Neural progenitor cell (in vitro differentiated cells): Measurements from ENCODE around the gene SERGEF.

Experiments used
- EZH2phosphoT487 ChIP-seq: fragments of 200-600 bp; sonication (generic); IDR thresholded peaks from 2 replicates; pipeline ENCODE4 v1.6.1; 2017; ENCODE audit warnings: antibody characterized with exemption
- TF ChIP-seq, protein P1 (sequence below): fragments of 200-600 bp; sonication (generic); IDR thresholded peaks from 2 replicates; pipeline ENCODE4 v1.5.1; 2017; ENCODE audit warnings: antibody characterized with exemption, mild to moderate bottlenecking

DNA sequence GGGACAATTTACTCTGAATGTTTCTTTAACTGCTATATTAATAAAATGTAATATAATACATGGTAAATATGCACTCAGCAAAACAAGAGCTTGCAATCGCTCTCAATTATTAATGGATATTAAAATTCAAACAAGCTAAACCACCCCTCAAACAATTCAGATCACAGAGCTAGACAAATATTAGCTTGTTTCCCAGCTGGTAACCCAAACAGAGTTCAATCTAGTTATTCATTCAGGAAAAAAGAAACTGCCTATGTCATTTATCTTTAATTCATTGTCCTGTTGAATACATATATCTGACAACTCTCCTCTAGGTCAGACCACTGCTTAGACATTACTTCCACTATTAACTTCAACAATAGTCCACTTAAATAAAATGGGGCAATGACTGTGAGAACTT is 78.7 kb downstream of the SERGEF start:
- TF ChIP-seq, protein P1, sequence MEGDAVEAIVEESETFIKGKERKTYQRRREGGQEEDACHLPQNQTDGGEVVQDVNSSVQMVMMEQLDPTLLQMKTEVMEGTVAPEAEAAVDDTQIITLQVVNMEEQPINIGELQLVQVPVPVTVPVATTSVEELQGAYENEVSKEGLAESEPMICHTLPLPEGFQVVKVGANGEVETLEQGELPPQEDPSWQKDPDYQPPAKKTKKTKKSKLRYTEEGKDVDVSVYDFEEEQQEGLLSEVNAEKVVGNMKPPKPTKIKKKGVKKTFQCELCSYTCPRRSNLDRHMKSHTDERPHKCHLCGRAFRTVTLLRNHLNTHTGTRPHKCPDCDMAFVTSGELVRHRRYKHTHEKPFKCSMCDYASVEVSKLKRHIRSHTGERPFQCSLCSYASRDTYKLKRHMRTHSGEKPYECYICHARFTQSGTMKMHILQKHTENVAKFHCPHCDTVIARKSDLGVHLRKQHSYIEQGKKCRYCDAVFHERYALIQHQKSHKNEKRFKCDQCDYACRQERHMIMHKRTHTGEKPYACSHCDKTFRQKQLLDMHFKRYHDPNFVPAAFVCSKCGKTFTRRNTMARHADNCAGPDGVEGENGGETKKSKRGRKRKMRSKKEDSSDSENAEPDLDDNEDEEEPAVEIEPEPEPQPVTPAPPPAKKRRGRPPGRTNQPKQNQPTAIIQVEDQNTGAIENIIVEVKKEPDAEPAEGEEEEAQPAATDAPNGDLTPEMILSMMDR, result no peak
- TF ChIP-seq EZH2phosphoT487, result no peak
